ENCODE results near the gene FGF22.

FGF22 gene

DNA sequence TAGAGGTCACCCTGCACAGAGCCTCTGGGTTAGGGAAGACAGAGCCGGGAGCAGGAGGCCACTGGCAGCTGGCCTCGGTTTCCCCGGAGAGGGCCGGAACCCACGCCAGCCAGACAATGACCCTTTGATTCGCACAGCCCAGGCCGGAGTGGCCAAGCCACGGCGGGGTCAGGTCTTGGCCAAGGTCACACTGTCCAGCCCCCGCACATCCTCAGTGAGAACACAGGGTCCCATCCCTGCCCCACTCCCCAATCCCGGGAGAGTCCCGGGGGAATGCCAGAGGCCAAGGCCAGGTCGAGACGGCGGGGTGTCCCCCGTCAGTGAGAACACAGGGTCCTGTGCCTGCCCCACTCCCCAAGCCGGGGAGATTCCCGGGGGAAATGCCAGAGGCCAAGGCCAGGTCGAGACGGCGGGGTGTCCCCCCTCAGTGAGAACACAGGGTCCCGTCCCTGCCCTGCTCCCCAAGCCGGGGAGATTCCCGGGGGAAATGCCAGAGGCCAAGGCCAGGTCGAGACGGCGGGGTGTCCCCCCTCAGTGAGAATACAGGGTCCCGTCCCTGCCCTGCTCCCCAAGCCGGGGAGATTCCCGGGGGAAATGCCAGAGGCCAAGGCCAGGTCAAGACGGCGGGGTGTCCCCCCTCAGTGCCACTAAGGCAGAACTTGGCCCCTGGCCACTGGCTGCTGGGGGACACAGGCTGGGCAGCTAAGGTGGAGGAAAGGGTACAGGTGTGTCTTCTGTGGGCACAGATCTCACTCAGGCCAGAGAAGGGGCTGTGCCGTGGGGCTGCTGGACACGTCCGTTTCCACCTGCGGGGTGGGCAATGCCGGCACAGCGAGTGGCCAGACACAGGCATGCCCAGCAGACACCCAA, 34.8 kb downstream of the FGF22 start:
- Histone ChIP-seq H4K20me1 (ENCODE audit: insufficient read depth, low read length) (peaks cover 17% of the 10 kb centered on the region), H3K9ac (ENCODE audit: low read depth, low read length) (no peak overlapping the region), H3K4me3 (ENCODE audit: low read depth in 1 of 2, low read length in 2 of 2) (no peak overlapping the region), H3K4me2 (ENCODE audit: insufficient read depth, low read length) (no peak overlapping the region), H3K79me2 (ENCODE audit: insufficient read depth, low read length) (peaks cover 6% of the 10 kb centered on the region), H2AFZ (ENCODE audit: low read depth, low read length) (no peak overlapping the region), H3K36me3 (ENCODE audit: insufficient read depth, low read length) (no peaks in the 10 kb centered on the region), H3K4me1 (ENCODE audit: insufficient read depth, low read length) (peaks cover 9% of the 10 kb centered on the region), H3K27ac (ENCODE audit: low read length) (no peak overlapping the region), H3K27me3 (ENCODE audit: insufficient read depth, low read length, poor library complexity) (no peaks in the 10 kb centered on the region), H3K9me3 (ENCODE audit: insufficient read depth, low read length, severe bottlenecking) (no peaks in the 10 kb centered on the region)
- DNase-seq (no peak), ATAC-seq (ENCODE audit: insufficient read depth, low read depth) (no peak)
- no peak for TF ChIP-seq EZH2 (IDR thresholded peaks at IDR 0.05; ENCODE audit: borderline replicate concordance, low read depth, low read length, severe bottlenecking)
- TF ChIP-seq, protein P1, sequence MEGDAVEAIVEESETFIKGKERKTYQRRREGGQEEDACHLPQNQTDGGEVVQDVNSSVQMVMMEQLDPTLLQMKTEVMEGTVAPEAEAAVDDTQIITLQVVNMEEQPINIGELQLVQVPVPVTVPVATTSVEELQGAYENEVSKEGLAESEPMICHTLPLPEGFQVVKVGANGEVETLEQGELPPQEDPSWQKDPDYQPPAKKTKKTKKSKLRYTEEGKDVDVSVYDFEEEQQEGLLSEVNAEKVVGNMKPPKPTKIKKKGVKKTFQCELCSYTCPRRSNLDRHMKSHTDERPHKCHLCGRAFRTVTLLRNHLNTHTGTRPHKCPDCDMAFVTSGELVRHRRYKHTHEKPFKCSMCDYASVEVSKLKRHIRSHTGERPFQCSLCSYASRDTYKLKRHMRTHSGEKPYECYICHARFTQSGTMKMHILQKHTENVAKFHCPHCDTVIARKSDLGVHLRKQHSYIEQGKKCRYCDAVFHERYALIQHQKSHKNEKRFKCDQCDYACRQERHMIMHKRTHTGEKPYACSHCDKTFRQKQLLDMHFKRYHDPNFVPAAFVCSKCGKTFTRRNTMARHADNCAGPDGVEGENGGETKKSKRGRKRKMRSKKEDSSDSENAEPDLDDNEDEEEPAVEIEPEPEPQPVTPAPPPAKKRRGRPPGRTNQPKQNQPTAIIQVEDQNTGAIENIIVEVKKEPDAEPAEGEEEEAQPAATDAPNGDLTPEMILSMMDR (IDR thresholded peaks at IDR 0.05; ENCODE audit: borderline replicate concordance, extremely low read depth, low read length, poor library complexity, severe bottlenecking), result no peak

DNA sequence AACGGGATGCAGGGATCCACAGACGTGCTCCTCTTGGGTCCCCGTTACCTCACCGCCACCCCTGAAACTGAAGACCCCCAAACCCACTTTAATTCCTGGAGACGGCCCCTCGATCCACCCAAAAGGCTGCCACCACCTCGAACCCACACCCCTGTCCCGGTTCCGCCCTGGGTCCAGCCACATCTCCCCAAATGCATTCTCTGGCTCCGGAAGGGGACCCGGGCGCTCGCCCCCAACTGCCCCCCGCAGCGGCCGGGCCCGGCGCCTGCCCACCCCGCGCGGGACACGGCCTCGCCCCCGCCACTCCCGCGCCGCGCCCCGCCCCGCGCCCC, 36.3 kb downstream of the FGF22 start:
- no peaks in the 10 kb centered on the region for H3K9me3 ChIP-seq (ENCODE audit: insufficient read depth, low read length, severe bottlenecking)
- H3K9ac ChIP-seq (ENCODE audit: low read depth, low read length), result no peak overlapping the region
- H3K4me2 ChIP-seq (ENCODE audit: insufficient read depth, low read length), result no peak overlapping the region
- no peak overlapping the region for H3K4me3 ChIP-seq (ENCODE audit: low read depth in 1 of 2, low read length in 2 of 2)
- H3K27ac ChIP-seq (ENCODE audit: low read length), result no peak overlapping the region
- peaks cover 18% of the 10 kb centered on the region for H4K20me1 ChIP-seq (ENCODE audit: insufficient read depth, low read length)
- no peak overlapping the region for H2AFZ ChIP-seq (ENCODE audit: low read depth, low read length)
- ATAC-seq (ENCODE audit: insufficient read depth, low read depth) (no peak), DNase-seq (no peak)
- H3K79me2 ChIP-seq (ENCODE audit: insufficient read depth, low read length), result peaks cover 9% of the 10 kb centered on the region
- H3K4me1 ChIP-seq (ENCODE audit: insufficient read depth, low read length), result peaks cover 13% of the 10 kb centered on the region
- no peaks in the 10 kb centered on the region for H3K27me3 ChIP-seq (ENCODE audit: insufficient read depth, low read length, poor library complexity)
- no peaks in the 10 kb centered on the region; the same call in 1 of the 2 replicates for H3K36me3 ChIP-seq (ENCODE audit: insufficient read depth, low read length)
- TF ChIP-seq EZH2 (IDR thresholded peaks at IDR 0.05; ENCODE audit: borderline replicate concordance, low read depth, low read length, severe bottlenecking), result no peak
- TF ChIP-seq, protein P1 (IDR thresholded peaks at IDR 0.05; ENCODE audit: borderline replicate concordance, extremely low read depth, low read length, poor library complexity, severe bottlenecking), result no peak

DNA sequence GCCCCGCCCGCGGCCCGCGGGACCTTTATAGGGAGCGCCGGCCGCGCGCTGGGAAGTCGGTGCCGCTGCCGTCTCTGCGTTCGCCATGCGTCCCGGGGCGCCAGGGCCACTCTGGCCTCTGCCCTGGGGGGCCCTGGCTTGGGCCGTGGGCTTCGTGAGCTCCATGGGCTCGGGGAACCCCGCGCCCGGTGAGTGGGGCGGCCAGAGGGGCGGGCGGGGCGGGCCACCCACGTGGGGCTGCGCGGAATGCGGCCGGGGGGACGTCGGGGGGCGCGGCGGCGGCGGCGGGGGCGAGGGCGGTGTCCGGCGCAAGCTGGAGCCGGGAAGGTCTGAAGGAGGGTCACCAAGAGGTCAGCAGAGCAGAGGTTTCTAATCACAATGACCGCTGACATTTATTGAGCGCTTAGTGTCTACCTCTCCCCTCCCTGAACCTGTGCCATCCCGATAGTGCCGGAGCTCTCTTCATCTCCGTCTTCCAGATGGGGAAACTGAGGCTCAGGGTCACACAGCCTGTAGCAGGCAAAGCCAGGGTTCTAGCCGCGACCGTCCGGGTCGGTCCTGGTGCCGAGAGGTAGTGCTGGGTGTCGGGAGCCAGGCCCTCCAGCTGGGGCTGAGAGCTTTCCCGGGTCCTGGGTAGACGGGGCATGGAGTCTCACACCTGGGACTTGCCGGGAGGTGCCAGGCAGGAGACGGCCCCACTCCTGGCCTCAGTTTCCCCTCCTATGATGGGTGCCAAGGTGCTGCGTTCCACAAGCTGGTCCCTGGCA, 36.8 kb downstream of the FGF22 start, which contains the start of gene FSTL3:
Gene FSTL3 (plus strand): TSS at position 54 of the 767 bp plus-strand sequence. CDS start 32 bp downstream, at position 86.
- DNase-seq, result no peak
- Histone ChIP-seq H3K27me3 (ENCODE audit: insufficient read depth, low read length, poor library complexity) (no peaks in the 10 kb centered on the region), H3K4me2 (ENCODE audit: insufficient read depth, low read length) (no peak within 1 kb of the TSS), H3K9ac (ENCODE audit: low read depth, low read length) (no peak within 1 kb of the TSS), H3K79me2 (ENCODE audit: insufficient read depth, low read length) (peaks cover 9% of the 10 kb centered on the region), H3K36me3 (ENCODE audit: insufficient read depth, low read length) (no peaks in the 10 kb centered on the region; the same call in 1 of the 2 replicates), H2AFZ (ENCODE audit: low read depth, low read length) (no peak within 1 kb of the TSS), H4K20me1 (ENCODE audit: insufficient read depth, low read length) (peaks cover 18% of the 10 kb centered on the region), H3K9me3 (ENCODE audit: insufficient read depth, low read length, severe bottlenecking) (no peaks in the 10 kb centered on the region), H3K27ac (ENCODE audit: low read length) (no peak within 1 kb of the TSS), H3K4me1 (ENCODE audit: insufficient read depth, low read length) (peaks cover 18% of the 10 kb centered on the region), H3K4me3 (ENCODE audit: low read depth in 1 of 2, low read length in 2 of 2) (no peak within 1 kb of the TSS)
- no peak for ATAC-seq (ENCODE audit: insufficient read depth, low read depth)
- no peak for TF ChIP-seq EZH2 (IDR thresholded peaks at IDR 0.05; ENCODE audit: borderline replicate concordance, low read depth, low read length, severe bottlenecking)
- TF ChIP-seq, protein P1 (IDR thresholded peaks at IDR 0.05; ENCODE audit: borderline replicate concordance, extremely low read depth, low read length, poor library complexity, severe bottlenecking), result no peak
